GM12878 (cell line): Measurements from ENCODE around the gene ZDHHC14. TPM values are rescaled to one million over a fixed set of nuclear protein-coding genes. Genes with fewer than 3 reads are reported as not detected.

Source experiments
- ASH2L ChIP-seq: fragments of 300-600, 200-600 bp; sonication (generic); IDR thresholded peaks from 2 replicates; pipeline ENCODE4 v1.6.1; 2017; ENCODE audit warnings: low read depth, mild to moderate bottlenecking, borderline replicate concordance
- ATF7 ChIP-seq: fragments of 450-650 bp; IDR thresholded peaks from 2 replicates; pipeline ENCODE4 v1.6.1; 2016; ENCODE audit warnings: low read depth, mild to moderate bottlenecking
- CBX3 ChIP-seq: fragments of 200-600 bp; sonication (generic); IDR thresholded peaks from 2 replicates; pipeline ENCODE4 v1.6.1; 2016; ENCODE audit warnings: low read depth, borderline replicate concordance
- CREM ChIP-seq: IDR thresholded peaks from 2 replicates; pipeline ENCODE4 v1.6.1; 2014; ENCODE audit warnings: antibody characterized with exemption, low read depth
- ETV6 ChIP-seq, 2 experiments: fragments of 450-650 bp in 1 of 2; IDR thresholded peaks in 1 of 2; conservative IDR thresholded peaks in 1 of 2; 2 replicates each; pipeline ENCODE4 v1.6.1; 2014; ENCODE audit warnings: antibody characterized with exemption in 1 of 2, borderline replicate concordance in 1 of 2, low read depth in 1 of 2, mild to moderate bottlenecking in 1 of 2, moderate library complexity in 1 of 2
- FOS ChIP-seq: IDR thresholded peaks from 3 replicates; pipeline ENCODE4 v1.6.1; 2011; ENCODE audit warnings: borderline replicate concordance; ENCODE audit not compliant: insufficient read length; ENCODE audit errors: extremely low read depth
- FOXK2 ChIP-seq: fragments of 450-650 bp; IDR thresholded peaks from 2 replicates; pipeline ENCODE4 v1.6.1; 2017; ENCODE audit warnings: mild to moderate bottlenecking, moderate library complexity
- IKZF2 ChIP-seq, 2 experiments: fragments of 450-650 bp; IDR thresholded peaks; 2 replicates each; pipeline ENCODE4 v1.6.1; 2017; ENCODE audit warnings: mild to moderate bottlenecking in 2 of 2, moderate library complexity in 2 of 2
- IRF4 ChIP-seq: IDR thresholded peaks from 2 replicates; pipeline ENCODE4 v1.6.1; 2011; ENCODE audit warnings: low read depth, low read length
- JUND ChIP-seq: IDR thresholded peaks from 2 replicates; pipeline ENCODE4 v1.6.1; 2012; ENCODE audit warnings: low read depth, mild to moderate bottlenecking, low read length, improper control_type of control experiment, moderate library complexity
- KAT2A ChIP-seq: conservative IDR thresholded peaks from 2 replicates; pipeline ENCODE4 v1.6.1; 2011; ENCODE audit warnings: low read depth, low read length; ENCODE audit not compliant: control insufficient read depth
- NR2C1 ChIP-seq: fragments of 450-650 bp; IDR thresholded peaks from 2 replicates; pipeline ENCODE4 v1.6.1; 2017; ENCODE audit warnings: antibody characterized with exemption, mild to moderate bottlenecking, moderate library complexity
- PML ChIP-seq: IDR thresholded peaks from 2 replicates; pipeline ENCODE4 v1.6.1; 2012; ENCODE audit warnings: low read length, inconsistent platforms
- SIX5 ChIP-seq: IDR thresholded peaks from 2 replicates; pipeline ENCODE4 v1.6.1; 2011; ENCODE audit warnings: mild to moderate bottlenecking, low read depth, low read length, moderate library complexity; ENCODE audit not compliant: severe bottlenecking
- SMC3 ChIP-seq: IDR thresholded peaks from 2 replicates; pipeline ENCODE4 v1.6.1; 2011; ENCODE audit warnings: low read length, improper control_type of control experiment, borderline replicate concordance
- SPI1 ChIP-seq: IDR thresholded peaks from 2 replicates; pipeline ENCODE4 v1.6.1; 2011; ENCODE audit warnings: low read depth, mild to moderate bottlenecking, low read length, moderate library complexity, borderline replicate concordance; ENCODE audit not compliant: insufficient read depth
- SREBF1 ChIP-seq: IDR thresholded peaks from 2 replicates; pipeline ENCODE4 v1.6.1; 2012; ENCODE audit warnings: mild to moderate bottlenecking, low read length
- SREBF2 ChIP-seq: IDR thresholded peaks from 2 replicates; pipeline ENCODE4 v1.6.1; 2012; ENCODE audit warnings: mild to moderate bottlenecking, low read length
- SUZ12 ChIP-seq: fragments of 200-600 bp; sonication (generic); IDR thresholded peaks from one replicate; pipeline ENCODE4 v1.6.1; 2018; ENCODE audit warnings: antibody characterized with exemption, mild to moderate bottlenecking; ENCODE audit not compliant: unreplicated experiment
- ZNF384 ChIP-seq: IDR thresholded peaks from 2 replicates; pipeline ENCODE4 v1.6.1; 2012; ENCODE audit warnings: low read depth, mild to moderate bottlenecking, low read length, improper control_type of control experiment, borderline replicate concordance
- polyA plus RNA-seq, 11 experiments: library from polyadenylated mRNA; depleted of rRNA in 4 of 11; unstranded in 6 of 11; stranded (reverse) in 5 of 11; fragments of >200 nt; fragmentation: Nextera tagmentation in 4 of 11; fragmentation: Illumina TruSeq in 1 of 11; extraction: Ambion mirVana in 4 of 11; extraction: Trizol in 1 of 11; gene quantifications; 1 replicate in 1 of 11; 2 replicates in 10 of 11; pipeline versions ENCODE4 v1.2.1 to v1.2.3, GENCODE V29; 2011 to 2016; ENCODE audit warnings: inconsistent platforms in 2 of 11, missing spikeins in 2 of 11, low read depth in 1 of 11
- total RNA-seq, 4 experiments: library from RNA; depleted of rRNA in 3 of 4; stranded (reverse); fragments of >200 nt in 3 of 4; fragmentation: Illumina TruSeq in 1 of 4; extraction: Trizol in 1 of 4; gene quantifications; 2 replicates each; pipeline versions ENCODE4 v1.2.1 to v1.2.3, GENCODE V29; 2013 to 2021
- TF ChIP-seq, protein P1 (sequence below): IDR thresholded peaks from 2 replicates; pipeline ENCODE4 v1.6.1; 2012; ENCODE audit warnings: improper control_type of control experiment, low read depth, low read length; ENCODE audit not compliant: insufficient replicate concordance
- TF ChIP-seq, protein P2 (sequence below): IDR thresholded peaks from 2 replicates; pipeline ENCODE4 v1.6.1; 2011; ENCODE audit warnings: mild to moderate bottlenecking, low read depth, low read length, moderate library complexity; ENCODE audit not compliant: insufficient replicate concordance
- TF ChIP-seq, protein P3 (sequence below): IDR thresholded peaks from 2 replicates; pipeline ENCODE4 v1.6.1; 2011; ENCODE audit warnings: borderline replicate concordance, low read depth, mild to moderate bottlenecking, moderate library complexity, low read length; ENCODE audit not compliant: insufficient read depth, poor library complexity, severe bottlenecking

ZDHHC14 gene
- total and polyA plus RNA-seq, 10 of the 15 experiments (the other 5 are each of a cell fraction or from before 2014, with no cell fraction given) = 0.15 to 16.0 (median 0.76) TPM; not detected in 1

DNA sequence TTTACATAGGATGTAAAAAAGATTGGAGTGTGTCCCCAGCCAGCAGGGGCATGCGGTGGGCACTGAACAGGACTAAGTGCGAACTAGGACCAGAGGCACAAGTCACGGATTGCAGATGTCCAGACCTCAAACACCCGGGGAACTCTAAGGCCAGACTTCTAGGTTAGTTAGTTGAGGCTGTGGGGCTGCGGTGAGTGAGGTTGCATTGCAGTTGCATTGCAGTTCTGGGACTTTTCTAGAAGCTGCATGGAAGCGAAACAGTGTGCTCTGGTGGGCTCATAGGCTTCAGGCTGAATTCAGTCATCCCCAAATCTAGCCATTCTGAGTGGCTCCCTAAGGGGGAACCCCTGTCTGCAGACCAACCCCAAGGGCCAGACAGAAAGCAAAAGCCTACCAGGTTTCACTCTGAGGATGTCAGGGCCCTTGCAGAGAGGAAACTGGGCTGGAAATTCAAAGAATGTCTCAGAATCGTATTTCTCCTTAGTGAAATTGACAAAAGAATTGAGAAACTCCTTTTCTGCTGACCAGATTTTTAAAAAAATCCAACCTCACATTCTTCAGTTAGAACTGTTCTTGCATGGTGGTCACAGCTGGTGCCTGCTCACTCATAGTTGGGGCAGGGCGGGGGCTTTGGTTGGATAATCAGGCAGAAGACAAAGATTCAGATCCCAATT is 182.8 kb downstream of the ZDHHC14 start (continued):
- TF ChIP-seq, protein P1, sequence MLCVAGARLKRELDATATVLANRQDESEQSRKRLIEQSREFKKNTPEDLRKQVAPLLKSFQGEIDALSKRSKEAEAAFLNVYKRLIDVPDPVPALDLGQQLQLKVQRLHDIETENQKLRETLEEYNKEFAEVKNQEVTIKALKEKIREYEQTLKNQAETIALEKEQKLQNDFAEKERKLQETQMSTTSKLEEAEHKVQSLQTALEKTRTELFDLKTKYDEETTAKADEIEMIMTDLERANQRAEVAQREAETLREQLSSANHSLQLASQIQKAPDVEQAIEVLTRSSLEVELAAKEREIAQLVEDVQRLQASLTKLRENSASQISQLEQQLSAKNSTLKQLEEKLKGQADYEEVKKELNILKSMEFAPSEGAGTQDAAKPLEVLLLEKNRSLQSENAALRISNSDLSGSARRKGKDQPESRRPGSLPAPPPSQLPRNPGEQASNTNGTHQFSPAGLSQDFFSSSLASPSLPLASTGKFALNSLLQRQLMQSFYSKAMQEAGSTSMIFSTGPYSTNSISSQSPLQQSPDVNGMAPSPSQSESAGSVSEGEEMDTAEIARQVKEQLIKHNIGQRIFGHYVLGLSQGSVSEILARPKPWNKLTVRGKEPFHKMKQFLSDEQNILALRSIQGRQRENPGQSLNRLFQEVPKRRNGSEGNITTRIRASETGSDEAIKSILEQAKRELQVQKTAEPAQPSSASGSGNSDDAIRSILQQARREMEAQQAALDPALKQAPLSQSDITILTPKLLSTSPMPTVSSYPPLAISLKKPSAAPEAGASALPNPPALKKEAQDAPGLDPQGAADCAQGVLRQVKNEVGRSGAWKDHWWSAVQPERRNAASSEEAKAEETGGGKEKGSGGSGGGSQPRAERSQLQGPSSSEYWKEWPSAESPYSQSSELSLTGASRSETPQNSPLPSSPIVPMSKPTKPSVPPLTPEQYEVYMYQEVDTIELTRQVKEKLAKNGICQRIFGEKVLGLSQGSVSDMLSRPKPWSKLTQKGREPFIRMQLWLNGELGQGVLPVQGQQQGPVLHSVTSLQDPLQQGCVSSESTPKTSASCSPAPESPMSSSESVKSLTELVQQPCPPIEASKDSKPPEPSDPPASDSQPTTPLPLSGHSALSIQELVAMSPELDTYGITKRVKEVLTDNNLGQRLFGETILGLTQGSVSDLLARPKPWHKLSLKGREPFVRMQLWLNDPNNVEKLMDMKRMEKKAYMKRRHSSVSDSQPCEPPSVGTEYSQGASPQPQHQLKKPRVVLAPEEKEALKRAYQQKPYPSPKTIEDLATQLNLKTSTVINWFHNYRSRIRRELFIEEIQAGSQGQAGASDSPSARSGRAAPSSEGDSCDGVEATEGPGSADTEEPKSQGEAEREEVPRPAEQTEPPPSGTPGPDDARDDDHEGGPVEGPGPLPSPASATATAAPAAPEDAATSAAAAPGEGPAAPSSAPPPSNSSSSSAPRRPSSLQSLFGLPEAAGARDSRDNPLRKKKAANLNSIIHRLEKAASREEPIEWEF = peak; percentile 57
- TF ChIP-seq JUND = peak; percentile 67; the same call in 1 of the 2 replicates
- TF ChIP-seq SPI1 = peak; percentile 35
- peak; percentile 86 to 98 for TF ChIP-seq IKZF2 (IDR thresholded peaks at IDR 0.05)
- TF ChIP-seq, protein P2, sequence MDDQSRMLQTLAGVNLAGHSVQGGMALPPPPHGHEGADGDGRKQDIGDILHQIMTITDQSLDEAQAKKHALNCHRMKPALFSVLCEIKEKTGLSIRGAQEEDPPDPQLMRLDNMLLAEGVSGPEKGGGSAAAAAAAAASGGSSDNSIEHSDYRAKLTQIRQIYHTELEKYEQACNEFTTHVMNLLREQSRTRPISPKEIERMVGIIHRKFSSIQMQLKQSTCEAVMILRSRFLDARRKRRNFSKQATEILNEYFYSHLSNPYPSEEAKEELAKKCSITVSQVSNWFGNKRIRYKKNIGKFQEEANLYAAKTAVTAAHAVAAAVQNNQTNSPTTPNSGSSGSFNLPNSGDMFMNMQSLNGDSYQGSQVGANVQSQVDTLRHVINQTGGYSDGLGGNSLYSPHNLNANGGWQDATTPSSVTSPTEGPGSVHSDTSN = no peak
- no peak for TF ChIP-seq CBX3
- no peak for TF ChIP-seq PML
- TF ChIP-seq ASH2L = no peak
- TF ChIP-seq SMC3 = peak; percentile 44; the same call in 1 of the 2 replicates
- TF ChIP-seq KAT2A = no peak
- no peak for TF ChIP-seq SUZ12
- no peak for TF ChIP-seq NR2C1
- TF ChIP-seq ATF7 = peak; percentile 83
- no peak for TF ChIP-seq FOS
- no peak for TF ChIP-seq SIX5
- peak; percentile 13; the same call in 1 of the 2 replicates for TF ChIP-seq SREBF1
- peak in 1 of 2 experiments; percentile 82; a peak in 2 of 4 replicates for TF ChIP-seq ETV6 (conservative IDR thresholded peaks at IDR 0.05 in 1 of 2, IDR thresholded peaks at IDR 0.05 in 1 of 2; ENCODE audit: borderline replicate concordance in 1 of 2, low read depth in 1 of 2)
- TF ChIP-seq SREBF2 = no peak
- no peak for TF ChIP-seq FOXK2
- TF ChIP-seq ZNF384 = peak; percentile 51; the same call in 1 of the 2 replicates
- TF ChIP-seq IRF4 = peak; percentile 70
- peak; percentile 27; the same call in 1 of the 2 replicates for TF ChIP-seq CREM
- TF ChIP-seq, protein P3, sequence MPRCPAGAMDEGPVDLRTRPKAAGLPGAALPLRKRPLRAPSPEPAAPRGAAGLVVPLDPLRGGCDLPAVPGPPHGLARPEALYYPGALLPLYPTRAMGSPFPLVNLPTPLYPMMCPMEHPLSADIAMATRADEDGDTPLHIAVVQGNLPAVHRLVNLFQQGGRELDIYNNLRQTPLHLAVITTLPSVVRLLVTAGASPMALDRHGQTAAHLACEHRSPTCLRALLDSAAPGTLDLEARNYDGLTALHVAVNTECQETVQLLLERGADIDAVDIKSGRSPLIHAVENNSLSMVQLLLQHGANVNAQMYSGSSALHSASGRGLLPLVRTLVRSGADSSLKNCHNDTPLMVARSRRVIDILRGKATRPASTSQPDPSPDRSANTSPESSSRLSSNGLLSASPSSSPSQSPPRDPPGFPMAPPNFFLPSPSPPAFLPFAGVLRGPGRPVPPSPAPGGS = peak; percentile 73
